CD14-positive monocyte (primary cell): ENCODE data around the gene KATNBL1. TPM values are rescaled to one million over a fixed set of nuclear protein-coding genes. Genes with fewer than 3 reads are reported as not detected.
A peak's percentile ranks its signal among the peaks of the same experiment; 100 is the strongest.

Experiments used
- DNase-seq, 3 donors: peaks; one replicate each; pipeline ENCODE4 v3.0.0-alpha.2; 2011 to 2022
- H2AFZ ChIP-seq: 2 replicates; pipeline ENCODE4 v1.6.0; 2012; ENCODE audit warnings: mild to moderate bottlenecking, low read depth, low read length, inconsistent platforms; ENCODE audit not compliant: insufficient read depth, poor library complexity, severe bottlenecking
- H3K27ac ChIP-seq, 2 donors: 1 replicate in 1 of 2; 2 replicates in 1 of 2; pipeline ENCODE4 v1.5.1; 2012 to 2013; ENCODE audit warnings: low read length in 2 of 2, control low read depth in 1 of 2, inconsistent platforms in 1 of 2, low read depth in 1 of 2, mild to moderate bottlenecking in 1 of 2
- H3K27me3 ChIP-seq, 2 donors: one replicate each; pipeline versions ENCODE4 v1.6.0 to v1.6.1; 2011 to 2013; ENCODE audit warnings: low read length in 2 of 2; ENCODE audit not compliant: control insufficient read depth in 2 of 2, insufficient read depth in 2 of 2
- H3K36me3 ChIP-seq, 2 donors: replicated peaks in 1 of 2; 1 replicate in 1 of 2; 2 replicates in 1 of 2; pipeline versions ENCODE4 v1.5.1 to v1.6.1; 2012 to 2013; ENCODE audit warnings: low read length in 2 of 2, control low read depth in 1 of 2, inconsistent platforms in 1 of 2, mild to moderate bottlenecking in 1 of 2; ENCODE audit not compliant: insufficient read depth in 2 of 2, control insufficient read depth in 1 of 2
- H3K4me1 ChIP-seq, 2 donors: 1 replicate in 1 of 2; 2 replicates in 1 of 2; pipeline versions ENCODE4 v1.5.1 to v1.6.1; 2012 to 2013; ENCODE audit warnings: low read length in 2 of 2, control low read depth in 1 of 2, inconsistent platforms in 1 of 2, mild to moderate bottlenecking in 1 of 2, moderate library complexity in 1 of 2; ENCODE audit not compliant: insufficient read depth in 2 of 2, control insufficient read depth in 1 of 2
- H3K4me2 ChIP-seq: replicated peaks from 2 replicates; pipeline ENCODE3; 2012; ENCODE audit warnings: low read length, moderate library complexity, mild to moderate bottlenecking; ENCODE audit not compliant: poor library complexity, severe bottlenecking; ENCODE audit errors: extremely low read depth
- H3K4me3 ChIP-seq, 3 experiments: fragments of 200-600 bp in 1 of 3; sonication (generic) in 1 of 3; replicated peaks in 1 of 3; 1 replicate in 2 of 3; 2 replicates in 1 of 3; pipeline ENCODE4 v1.5.1; 2011 to 2013; ENCODE audit warnings: low read length in 3 of 3, mild to moderate bottlenecking in 3 of 3, control low read depth in 2 of 3, low read depth in 2 of 3, inconsistent platforms in 1 of 3, moderate library complexity in 1 of 3
- H3K79me2 ChIP-seq: 2 replicates; pipeline ENCODE4 v1.6.0; 2012; ENCODE audit warnings: mild to moderate bottlenecking, control low read depth, inconsistent platforms, low read length, moderate library complexity; ENCODE audit not compliant: insufficient read depth
- H3K9ac ChIP-seq: 2 replicates; pipeline ENCODE4 v1.6.0; 2017; ENCODE audit warnings: low read length, mild to moderate bottlenecking; ENCODE audit not compliant: insufficient read depth, poor library complexity, severe bottlenecking
- H3K9me3 ChIP-seq, 2 donors: replicated peaks in 1 of 2; 1 replicate in 1 of 2; 2 replicates in 1 of 2; pipeline versions ENCODE4 v1.5.1 to v1.6.1; 2012 to 2013; ENCODE audit warnings: low read length in 2 of 2, control low read depth in 1 of 2; ENCODE audit not compliant: control insufficient read depth in 1 of 2, insufficient read depth in 1 of 2
- H4K20me1 ChIP-seq: 2 replicates; pipeline ENCODE4 v1.6.0; 2012; ENCODE audit warnings: mild to moderate bottlenecking, low read length, control low read depth, moderate library complexity; ENCODE audit not compliant: insufficient read depth
- H3K27ac Mint-ChIP-seq, 7 donors: one replicate each; pipeline ENCODE4 v1.8.0; 2020; ENCODE audit warnings: mild to moderate bottlenecking in 7 of 7, mixed read lengths in 7 of 7, moderate library complexity in 6 of 7, inconsistent platforms in 2 of 7
- H3K27me3 Mint-ChIP-seq, 3 donors: one replicate each; pipeline ENCODE4 v1.8.0; 2021 to 2022; ENCODE audit warnings: low read depth in 3 of 3, mild to moderate bottlenecking in 3 of 3, mixed read lengths in 3 of 3, moderate library complexity in 3 of 3, inconsistent platforms in 1 of 3
- H3K36me3 Mint-ChIP-seq, 2 donors: one replicate each; pipeline ENCODE4 v1.8.0; 2020; ENCODE audit warnings: mixed read lengths in 2 of 2, inconsistent platforms in 1 of 2, mild to moderate bottlenecking in 1 of 2
- H3K4me1 Mint-ChIP-seq: one replicate; pipeline ENCODE4 v1.8.0; 2020; ENCODE audit warnings: mild to moderate bottlenecking, mixed read lengths
- H3K4me3 Mint-ChIP-seq, 2 donors: one replicate each; pipeline ENCODE4 v1.8.0; 2020; ENCODE audit warnings: mild to moderate bottlenecking in 2 of 2, mixed read lengths in 2 of 2, moderate library complexity in 1 of 2
- H3K9me3 Mint-ChIP-seq, 7 donors: one replicate each; pipeline ENCODE4 v1.8.0; 2020 to 2022; ENCODE audit warnings: mixed read lengths in 7 of 7, mild to moderate bottlenecking in 6 of 7, moderate library complexity in 6 of 7, inconsistent platforms in 2 of 7
- CTCF ChIP-seq: fragments of 200-600 bp; IDR thresholded peaks from one replicate; pipeline ENCODE4 v1.8.0; 2022; ENCODE audit warnings: antibody characterized with exemption, mild to moderate bottlenecking
- WGBS: methylation state at CpG from one replicate; pipeline ENCODE4 v1.1.5; 2013; ENCODE audit warnings: missing lambda C conversion rate; ENCODE audit not compliant: insufficient coverage; 5-methylcytosine and 5-hydroxymethylcytosine counted together
- intact Hi-C, 2 donors: fragments of 100-400 bp; cut with micrococcal nuclease; formaldehyde crosslinking; loops; one replicate each; pipeline versions ENCODE4 v1.15.0 to v1.15.1; 2023
- polyA plus RNA-seq, 3 donors: library from polyadenylated mRNA; depleted of rRNA in 1 of 3; unstranded in 2 of 3; stranded (reverse) in 1 of 3; fragments of 300-500 nt in 2 of 3; fragments of >200 nt in 1 of 3; fragmentation: Illumina TruSeq in 2 of 3; gene quantifications; 1 replicate in 2 of 3; 2 replicates in 1 of 3; pipeline ENCODE4 v1.2.3, GENCODE V29; 2012 to 2021

KATNBL1 gene
- polyA plus RNA-seq, 3 donors, result 16.5 to 38.4 (median 37.7) TPM

GRCh38 chr15:34102175-34102925 lies 107.5 kb downstream of the KATNBL1 start:
- H3K4me3 Mint-ChIP-seq, result peak overlapping the region; percentile 98 to 99
- peak overlapping the region; percentile 87 to 98 (median 97) for H3K4me3 ChIP-seq
- peaks cover 20% of the 10 kb centered on the region for H3K4me1 Mint-ChIP-seq
- H3K27ac Mint-ChIP-seq, result peak overlapping the region; percentile 98 to 100 (median 99)
- H4K20me1 ChIP-seq, result no peaks in the 10 kb centered on the region
- H3K36me3 Mint-ChIP-seq, result peaks cover 9 to 14% of the 10 kb centered on the region in 2 donors
- H3K79me2 ChIP-seq, result peaks cover 43% of the 10 kb centered on the region
- intact Hi-C loops, result loop anchor here (5.0 to 10.0 kb wide), 4 partner anchors 110 to 882 kb away; partner anchors contain the start of genes KATNBL1 (in 2 of the 2), EMC4 (in 1 of the 2), SLC12A6 (in 1 of the 2) and ZNF770 (in 1 of the 2)
- 39% methylated on average over 17 of the region's 29 CpGs for WGBS
- peak overlapping the region; percentile 91 to 96 for H3K27ac ChIP-seq
- H3K9me3 ChIP-seq, result no peaks in the 10 kb centered on the region
- H3K9ac ChIP-seq, result peak overlapping the region; percentile 91
- H2AFZ ChIP-seq, result peak overlapping the region; percentile 75
- TF ChIP-seq CTCF, result no peak
- peaks cover 2 to 15% (median 9%) of the 10 kb centered on the region in 7 donors for H3K9me3 Mint-ChIP-seq
- peak overlapping the region; percentile 88 for H3K4me2 ChIP-seq
- no peak for DNase-seq
- peaks cover 0 to 4% of the 10 kb centered on the region in 2 donors for H3K36me3 ChIP-seq
- H3K4me1 ChIP-seq, result peaks cover 23 to 28% of the 10 kb centered on the region in 2 donors
- H3K27me3 Mint-ChIP-seq, result no peaks in the 10 kb centered on the region
- H3K27me3 ChIP-seq, result no peaks in the 10 kb centered on the region

- Histone ChIP-seq H3K79me2 (peaks cover 51% of the 10 kb centered on the region), H3K36me3 (peaks cover 0 to 4% of the 10 kb centered on the region in 2 donors), H3K27me3 (no peaks in the 10 kb centered on the region), H4K20me1 (no peaks in the 10 kb centered on the region), H2AFZ (peak within 1 kb of the TSS; percentile 89), H3K27ac (peak within 1 kb of the TSS; percentile 91 to 96), H3K4me2 (peak within 1 kb of the TSS; percentile 88), H3K4me3 (peak within 1 kb of the TSS; percentile 87 to 98 (median 97)), H3K9me3 (no peaks in the 10 kb centered on the region), H3K4me1 (peaks cover 23 to 28% of the 10 kb centered on the region in 2 donors), H3K9ac (peak within 1 kb of the TSS; percentile 91)
- peaks cover 2 to 15% (median 9%) of the 10 kb centered on the region in 7 donors for H3K9me3 Mint-ChIP-seq
- no peaks in the 10 kb centered on the region for H3K27me3 Mint-ChIP-seq
- H3K4me3 Mint-ChIP-seq, result peak within 1 kb of the TSS; percentile 98 to 99
- TF ChIP-seq CTCF, result no peak
- peaks cover 20% of the 10 kb centered on the region for H3K4me1 Mint-ChIP-seq
- intact Hi-C loops, result loop anchor here (1.0 to 10.0 kb wide), 5 partner anchors 111 to 883 kb away; partner anchors contain the start of genes KATNBL1 (in 2 of the 2), EMC4 (in 1 of the 2), SLC12A6 (in 1 of the 2) and ZNF770 (in 1 of the 2)
- WGBS, result 0% methylated on average over 45 of the region's 48 CpGs
- peak within 1 kb of the TSS; percentile 98 to 100 (median 99) for H3K27ac Mint-ChIP-seq
- DNase-seq, result peak; percentile 99 to 100 (median 99)
- peaks cover 10 to 14% of the 10 kb centered on the region in 2 donors for H3K36me3 Mint-ChIP-seq
These were observed 108.3 kb downstream of the KATNBL1 start, which contains the start of the genes EMC7 and PGBD4 for GRCh38 chr15:34101366-34102174. Gene EMC7 (minus strand): TSS chr15:34101862. CDS start chr15:34101839, 23 bp downstream. Gene PGBD4 (plus strand): TSS chr15:34102083. CDS start chr15:34102532, 449 bp downstream.
